Fibroblast of the aortic adventitia (primary cell): Measurements from ENCODE around the gene CHRNA3. TPM values are rescaled to one million over a fixed set of nuclear protein-coding genes. Genes with fewer than 3 reads are reported as not detected.

Experiments
- DNase-seq: peaks from one replicate; pipeline ENCODE4 v3.0.0-alpha.2; 2010; ENCODE audit warnings: low read depth
- H3K4me3 ChIP-seq: 2 replicates; pipeline ENCODE4 v1.5.1; 2011; ENCODE audit warnings: low read depth, mild to moderate bottlenecking, control low read depth, low read length, moderate library complexity
- total RNA-seq: library from RNA; depleted of rRNA; stranded (reverse); fragments of >200 nt; gene quantifications from 2 replicates; pipeline ENCODE4 v1.2.3, GENCODE V29; 2012; ENCODE audit warnings: low replicate concordance
- TF ChIP-seq, protein P1 (sequence below): IDR thresholded peaks from 2 replicates; pipeline ENCODE4 v1.5.1; 2011; ENCODE audit warnings: mild to moderate bottlenecking, low read length, control low read depth, inconsistent platforms; ENCODE audit not compliant: insufficient read depth

Gene CHRNA3
- total RNA-seq, 1 donor: under 0.01 TPM

DNA sequence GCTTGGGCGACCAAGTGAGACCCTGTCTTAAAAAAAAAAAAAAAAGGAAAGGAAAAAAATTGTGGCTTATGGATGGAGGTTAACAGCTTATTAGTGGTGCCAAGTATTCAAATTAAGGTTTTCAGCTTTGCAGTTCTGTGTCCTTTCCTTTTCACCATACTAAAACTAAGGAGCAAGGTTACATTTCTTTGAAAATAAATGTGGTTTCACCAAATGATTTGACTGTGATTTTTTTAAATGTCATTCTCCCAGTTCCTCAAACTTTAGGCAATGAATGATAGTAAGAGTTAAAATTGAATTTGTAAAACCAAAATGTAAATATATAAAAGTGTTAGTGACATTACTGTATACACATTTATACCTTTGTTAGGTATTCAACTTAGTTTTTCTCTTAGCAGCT is 45.9 kb downstream of the CHRNA3 start:
- H3K4me3 ChIP-seq: no peak overlapping the region
- TF ChIP-seq, protein P1, sequence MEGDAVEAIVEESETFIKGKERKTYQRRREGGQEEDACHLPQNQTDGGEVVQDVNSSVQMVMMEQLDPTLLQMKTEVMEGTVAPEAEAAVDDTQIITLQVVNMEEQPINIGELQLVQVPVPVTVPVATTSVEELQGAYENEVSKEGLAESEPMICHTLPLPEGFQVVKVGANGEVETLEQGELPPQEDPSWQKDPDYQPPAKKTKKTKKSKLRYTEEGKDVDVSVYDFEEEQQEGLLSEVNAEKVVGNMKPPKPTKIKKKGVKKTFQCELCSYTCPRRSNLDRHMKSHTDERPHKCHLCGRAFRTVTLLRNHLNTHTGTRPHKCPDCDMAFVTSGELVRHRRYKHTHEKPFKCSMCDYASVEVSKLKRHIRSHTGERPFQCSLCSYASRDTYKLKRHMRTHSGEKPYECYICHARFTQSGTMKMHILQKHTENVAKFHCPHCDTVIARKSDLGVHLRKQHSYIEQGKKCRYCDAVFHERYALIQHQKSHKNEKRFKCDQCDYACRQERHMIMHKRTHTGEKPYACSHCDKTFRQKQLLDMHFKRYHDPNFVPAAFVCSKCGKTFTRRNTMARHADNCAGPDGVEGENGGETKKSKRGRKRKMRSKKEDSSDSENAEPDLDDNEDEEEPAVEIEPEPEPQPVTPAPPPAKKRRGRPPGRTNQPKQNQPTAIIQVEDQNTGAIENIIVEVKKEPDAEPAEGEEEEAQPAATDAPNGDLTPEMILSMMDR: no peak
- DNase-seq: no peak

DNA sequence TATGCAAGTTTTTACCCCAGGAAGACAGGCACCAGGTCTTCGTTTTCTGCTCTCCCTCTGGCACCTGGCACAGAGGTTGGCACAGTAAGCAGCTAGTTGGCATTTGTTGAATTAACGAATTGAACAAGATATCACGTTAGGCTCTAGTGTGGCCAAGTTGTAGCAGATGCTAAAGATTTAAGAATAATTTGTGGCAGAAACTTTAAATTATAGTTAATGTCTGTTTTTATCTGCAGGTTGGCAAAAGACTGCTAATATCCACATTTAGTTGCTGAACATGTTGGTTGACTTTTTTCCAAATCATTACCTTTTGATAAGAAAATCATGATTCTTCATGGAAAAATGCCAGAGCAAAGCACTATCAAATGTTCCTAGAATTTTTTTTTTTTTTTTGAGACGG is 47.4 kb downstream of the CHRNA3 start:
- DNase-seq: no peak
- H3K4me3 ChIP-seq: no peak overlapping the region
- TF ChIP-seq, protein P1: no peak

DNA sequence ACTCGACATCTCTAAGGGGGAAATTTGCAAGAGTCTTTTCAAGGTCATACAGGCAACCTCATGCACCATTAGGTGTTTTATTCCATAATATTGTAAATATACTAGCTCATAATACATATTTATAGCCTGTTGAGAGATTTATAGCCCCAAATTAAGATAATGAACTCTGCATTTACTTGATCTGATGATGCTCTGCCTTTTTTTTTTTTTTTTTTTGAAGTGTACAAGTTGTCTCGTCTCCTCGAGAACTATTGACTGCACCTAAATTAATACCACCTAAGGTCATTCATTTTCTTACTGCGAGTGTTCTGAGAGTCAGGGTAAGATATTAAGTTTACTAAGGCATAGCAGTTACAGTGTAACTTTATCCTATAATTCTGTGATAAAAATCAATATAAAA is 49.4 kb downstream of the CHRNA3 start:
- no peak overlapping the region for H3K4me3 ChIP-seq
- TF ChIP-seq, protein P1: no peak
- no peak for DNase-seq

DNA sequence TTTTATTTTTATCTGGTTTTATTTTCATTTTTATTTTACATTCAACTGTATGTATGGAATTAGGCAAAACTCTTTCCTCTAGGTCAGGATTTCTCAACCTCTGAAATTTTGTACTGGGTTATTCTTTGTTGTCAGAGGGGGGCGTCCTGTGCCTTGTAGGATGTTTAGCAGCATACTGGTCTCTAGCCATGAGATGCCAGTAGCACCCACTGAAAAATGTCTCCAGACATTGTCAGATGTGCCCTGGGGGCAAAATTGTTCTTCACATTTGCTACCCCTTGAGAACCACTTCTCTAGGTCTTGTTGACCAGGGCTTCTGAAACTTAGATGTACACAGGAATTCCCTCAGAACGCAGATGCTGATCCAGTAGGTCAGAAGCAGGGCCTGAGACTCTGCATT is 50.1 kb downstream of the CHRNA3 start:
- no peak for DNase-seq
- TF ChIP-seq, protein P1: no peak
- H3K4me3 ChIP-seq: no peak overlapping the region

DNA sequence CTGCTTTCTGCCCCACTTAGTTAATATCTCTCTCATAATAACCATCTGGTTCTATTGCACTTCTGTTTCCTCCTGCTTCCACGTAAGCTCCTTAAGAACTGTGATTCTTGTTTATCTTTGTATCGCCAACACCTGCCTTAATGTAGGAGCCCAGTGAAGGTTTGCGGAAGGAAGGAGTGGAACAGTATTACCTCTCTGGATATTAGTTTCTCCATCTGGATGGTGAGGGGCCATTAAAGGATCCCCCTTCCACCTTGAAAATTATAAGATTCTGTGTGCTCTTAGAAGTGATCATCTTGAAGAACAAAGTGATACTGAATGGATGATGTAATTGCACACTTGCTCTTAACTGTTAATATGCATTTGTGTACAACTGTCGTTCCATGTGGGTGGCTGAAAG is 53.3 kb downstream of the CHRNA3 start:
- H3K4me3 ChIP-seq: no peak overlapping the region
- DNase-seq: no peak
- TF ChIP-seq, protein P1: no peak

DNA sequence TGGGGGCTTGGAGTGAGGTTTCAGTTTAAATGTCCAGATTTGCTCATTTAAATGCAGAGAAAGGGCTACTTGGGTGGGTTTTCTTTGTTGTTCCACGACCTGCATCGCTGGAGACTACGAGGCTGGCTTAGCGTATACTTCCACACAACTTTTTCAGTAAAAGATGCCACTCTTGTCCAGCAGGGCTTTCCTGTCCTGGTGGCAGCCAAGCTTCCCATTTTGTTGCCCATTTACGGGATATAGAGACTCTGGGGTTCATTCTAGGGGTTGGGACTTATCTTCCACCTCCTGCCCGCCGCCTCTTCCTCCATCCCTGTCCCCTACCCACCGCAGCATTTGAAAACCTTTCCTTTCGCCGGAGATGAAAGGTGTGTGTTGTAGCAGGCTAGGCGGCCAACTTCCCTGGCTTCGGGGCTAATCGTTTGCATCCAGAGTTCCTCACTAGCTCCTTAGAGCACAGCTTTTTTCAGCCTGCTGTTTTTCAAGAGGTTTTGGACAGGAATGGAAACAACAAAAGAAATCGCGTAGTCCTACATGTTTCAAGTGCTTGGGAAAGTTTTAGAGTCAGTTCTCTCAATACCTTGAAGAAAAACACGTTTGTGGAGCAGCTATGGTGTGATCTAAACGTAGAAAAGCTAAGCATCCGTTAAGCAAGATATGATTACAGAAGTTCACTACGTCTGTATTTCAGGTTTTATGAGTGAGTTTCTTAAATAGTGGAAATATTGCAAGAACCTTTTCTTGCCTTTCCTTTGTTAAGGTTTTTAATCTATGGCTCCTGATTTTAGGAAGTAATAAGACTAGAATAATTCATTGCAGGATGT is 54.6 kb downstream of the CHRNA3 start:
- TF ChIP-seq, protein P1: peak; percentile 17
- peak overlapping the region; percentile 74 for H3K4me3 ChIP-seq
- peak; percentile 14 for DNase-seq
